Renal cortex interstitium (tissue), 11 donors: ENCODE results near the gene GRM1. TPM values are rescaled to one million over a fixed set of nuclear protein-coding genes. Genes with fewer than 3 reads are reported as not detected.
"Not testable (repeated sequence)": the region's sequence is repeated elsewhere in the genome, so short reads cannot be mapped to it uniquely, and the experiment has no call there.

ENCODE experiments used
- DNase-seq, 11 donors: peaks; one replicate each; pipeline ENCODE4 v3.0.0-alpha.2; 2013; ENCODE audit warnings: low read depth in 9 of 11, low spot score in 4 of 11; ENCODE audit errors: extremely low read depth in 1 of 11
- polyA plus RNA-seq, 3 donors: library from polyadenylated mRNA; unstranded; fragments of 120-200 nt; gene quantifications; one replicate each; pipeline ENCODE4 v1.2.1, GENCODE V29; 2013; ENCODE audit not compliant: insufficient read length in 3 of 3

Gene GRM1
- polyA plus RNA-seq, 3 donors: 0.11 to 0.14 (median 0.11) TPM

GRCh38 chr6:146246028-146246427 lies 217.2 kb downstream of the GRM1 start:
- DNase-seq: no peak

GRCh38 chr6:146253691-146254090 lies 224.8 kb downstream of the GRM1 start:
- no peak for DNase-seq

- no peak for DNase-seq
Observed at GRCh38 chr6:146258206-146258605, 229.3 kb downstream of the GRM1 start.

GRCh38 chr6:146260886-146261285 lies 232.0 kb downstream of the GRM1 start:
- no peak for DNase-seq

GRCh38 chr6:146265056-146265455 lies 236.2 kb downstream of the GRM1 start:
- no peak for DNase-seq

- DNase-seq: no peak
Observed at GRCh38 chr6:146267447-146267846, 238.6 kb downstream of the GRM1 start.

GRCh38 chr6:146267946-146268345 lies 239.1 kb downstream of the GRM1 start:
- DNase-seq: no peak

GRCh38 chr6:146269482-146269881 lies 240.6 kb downstream of the GRM1 start:
- no peak for DNase-seq

GRCh38 chr6:146271163-146271562 lies 242.3 kb downstream of the GRM1 start:
- not testable (repeated sequence) for DNase-seq

- no peak for DNase-seq
Observed at GRCh38 chr6:146273490-146273889, 244.6 kb downstream of the GRM1 start.

GRCh38 chr6:146277142-146277541 lies 248.3 kb downstream of the GRM1 start:
- no peak for DNase-seq

- DNase-seq: no peak
Observed at GRCh38 chr6:146281651-146282362, 252.9 kb downstream of the GRM1 start.

GRCh38 chr6:146282837-146283236 lies 254.0 kb downstream of the GRM1 start:
- no peak for DNase-seq

GRCh38 chr6:146284311-146284710 lies 255.4 kb downstream of the GRM1 start:
- no peak for DNase-seq

- no peak for DNase-seq
Observed at GRCh38 chr6:146286961-146287360, 258.1 kb downstream of the GRM1 start.

GRCh38 chr6:146287691-146288369 lies 259.0 kb downstream of the GRM1 start:
- DNase-seq: no peak

GRCh38 chr6:146289816-146290588 lies 261.1 kb downstream of the GRM1 start:
- no peak for DNase-seq

GRCh38 chr6:146290589-146290901 lies 261.7 kb downstream of the GRM1 start:
- DNase-seq: no peak

- DNase-seq: no peak
Observed at GRCh38 chr6:146292506-146292905, 263.6 kb downstream of the GRM1 start.

- no peak for DNase-seq
Observed at GRCh38 chr6:146295695-146296094, 266.8 kb downstream of the GRM1 start.
